ENCODE data around the gene PTGIR.

PTGIR gene

GRCh38 chr19:46646402-46646801, 21.5 kb upstream of the PTGIR start:
- no peak for TF ChIP-seq EZH2 (IDR thresholded peaks at IDR 0.05)
- Histone ChIP-seq H3K27ac (no peak overlapping the region), H3K9ac (ENCODE audit: insufficient read length) (no peak overlapping the region), H3K4me3 (no peak overlapping the region), H3K36me3 (ENCODE audit: insufficient read depth, low read length) (no peaks in the 10 kb centered on the region), H3K9me3 (ENCODE audit: low read depth, low read length) (no peaks in the 10 kb centered on the region)
- no peak for DNase-seq (ENCODE audit: low read depth, low spot score)

GRCh38 chr19:46644720-46645119, 19.8 kb upstream of the PTGIR start:
- Histone ChIP-seq H3K36me3 (ENCODE audit: insufficient read depth, low read length) (no peaks in the 10 kb centered on the region), H3K4me3 (no peak overlapping the region), H3K27ac (no peak overlapping the region), H3K9ac (ENCODE audit: insufficient read length) (no peak overlapping the region), H3K9me3 (ENCODE audit: low read depth, low read length) (no peaks in the 10 kb centered on the region)
- TF ChIP-seq EZH2 (IDR thresholded peaks at IDR 0.05) (no peak), POLR2AphosphoS5 (IDR thresholded peaks at IDR 0.05; ENCODE audit: borderline replicate concordance, low read depth, low read length) (no peak), FOXP2 (optimal IDR thresholded peaks at IDR 0.05; ENCODE audit: control extremely low read depth, extremely low read length, insufficient read depth) (no peak)
- DNase-seq (ENCODE audit: low read depth, low spot score) = no peak

- Histone ChIP-seq H3K9me3 (ENCODE audit: low read depth, low read length) (no peaks in the 10 kb centered on the region), H3K9ac (ENCODE audit: insufficient read length) (no peak overlapping the region), H3K27ac (no peak overlapping the region), H3K4me3 (no peak overlapping the region), H3K36me3 (ENCODE audit: insufficient read depth, low read length) (no peaks in the 10 kb centered on the region)
- no peak for TF ChIP-seq FOXP2 (optimal IDR thresholded peaks at IDR 0.05; ENCODE audit: control extremely low read depth, extremely low read length, insufficient read depth)
- no peak for TF ChIP-seq POLR2AphosphoS5 (IDR thresholded peaks at IDR 0.05; ENCODE audit: borderline replicate concordance, low read depth, low read length)
- no peak for TF ChIP-seq EZH2 (IDR thresholded peaks at IDR 0.05)
- DNase-seq (ENCODE audit: low read depth, low spot score) = no peak
Measured at GRCh38 chr19:46640656-46641055, 15.8 kb upstream of the PTGIR start.

DNA sequence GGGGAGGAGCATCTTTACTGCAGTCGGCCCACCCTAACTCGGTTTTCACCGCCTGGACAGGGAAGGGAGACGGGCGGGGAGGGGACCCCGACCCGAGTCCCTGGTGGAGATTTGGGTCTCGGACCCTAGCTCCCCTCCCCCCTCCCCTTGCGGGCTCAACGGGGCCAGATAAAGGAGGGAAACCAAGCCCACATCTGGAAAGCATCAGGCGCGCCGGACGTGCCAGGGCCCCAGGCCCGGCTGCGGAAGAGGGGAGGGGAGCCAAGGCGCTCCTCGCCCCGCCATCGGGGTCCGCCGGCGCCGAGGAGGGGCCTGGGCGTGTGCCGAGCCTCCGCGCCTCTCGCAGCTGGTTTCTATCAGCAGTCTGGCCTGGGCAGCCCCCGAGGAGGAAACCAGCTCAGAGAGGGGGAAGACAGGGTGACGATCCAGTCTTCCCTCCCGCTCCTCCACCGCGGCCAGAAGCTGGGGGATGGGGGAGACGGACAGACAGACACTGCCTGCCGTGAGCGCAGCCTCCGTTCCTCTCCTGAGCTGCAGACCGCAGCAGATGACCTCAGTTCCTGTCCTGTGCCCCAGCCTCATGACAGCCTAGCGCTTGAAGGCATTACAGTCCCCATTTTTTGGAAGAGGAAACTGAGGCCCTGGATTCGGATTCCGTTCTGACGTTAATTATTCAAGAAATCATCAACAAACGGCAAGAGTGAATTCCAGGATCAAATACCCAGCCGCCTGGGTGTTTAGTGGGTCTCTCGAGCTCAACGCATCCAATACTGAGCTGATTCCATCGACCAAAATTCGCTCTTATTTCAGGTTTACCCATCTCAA, 14.7 kb upstream of the PTGIR start:
- TF ChIP-seq EZH2 (IDR thresholded peaks at IDR 0.05) = no peak
- TF ChIP-seq FOXP2 (optimal IDR thresholded peaks at IDR 0.05; ENCODE audit: control extremely low read depth, extremely low read length, insufficient read depth) = no peak
- no peak for TF ChIP-seq POLR2AphosphoS5 (IDR thresholded peaks at IDR 0.05; ENCODE audit: borderline replicate concordance, low read depth, low read length)
- DNase-seq (ENCODE audit: low read depth, low spot score) = no peak
- Histone ChIP-seq H3K9me3 (ENCODE audit: low read depth, low read length) (no peaks in the 10 kb centered on the region), H3K27ac (peak overlapping the region; percentile 28; the same call in 1 of the 2 replicates), H3K9ac (ENCODE audit: insufficient read length) (peak overlapping the region; percentile 45), H3K36me3 (ENCODE audit: insufficient read depth, low read length) (no peaks in the 10 kb centered on the region), H3K4me3 (peak overlapping the region; percentile 85)

DNA sequence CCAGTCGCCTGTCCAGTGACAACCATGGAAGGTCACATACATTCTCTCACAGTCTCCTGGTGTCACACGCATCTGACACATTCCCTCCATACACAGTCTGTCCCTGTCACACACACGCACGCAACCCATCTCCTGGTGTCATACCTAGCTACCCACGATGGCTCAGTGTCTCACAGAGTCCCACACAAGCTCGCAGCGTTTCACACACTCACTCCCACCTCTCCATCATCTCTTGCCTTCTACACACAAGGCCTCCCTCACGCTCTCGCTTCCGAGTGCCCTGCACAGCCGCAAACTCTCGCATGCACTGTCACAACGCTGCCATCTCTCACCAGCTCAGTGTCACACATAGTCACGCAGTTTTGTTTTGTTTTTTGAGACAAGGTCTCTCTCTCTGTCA, 12.3 kb upstream of the PTGIR start:
- no peak overlapping the region for H3K27ac ChIP-seq
- H3K9me3 ChIP-seq (ENCODE audit: low read depth, low read length) = no peaks in the 10 kb centered on the region
- no peak for TF ChIP-seq POLR2AphosphoS5 (IDR thresholded peaks at IDR 0.05; ENCODE audit: borderline replicate concordance, low read depth, low read length)
- no peak for TF ChIP-seq FOXP2 (optimal IDR thresholded peaks at IDR 0.05; ENCODE audit: control extremely low read depth, extremely low read length, insufficient read depth)
- TF ChIP-seq EZH2 (IDR thresholded peaks at IDR 0.05) = no peak
- no peak overlapping the region for H3K9ac ChIP-seq (ENCODE audit: insufficient read length)
- H3K4me3 ChIP-seq = no peak overlapping the region
- no peaks in the 10 kb centered on the region for H3K36me3 ChIP-seq (ENCODE audit: insufficient read depth, low read length)
- no peak for DNase-seq (ENCODE audit: low read depth, low spot score)

DNA sequence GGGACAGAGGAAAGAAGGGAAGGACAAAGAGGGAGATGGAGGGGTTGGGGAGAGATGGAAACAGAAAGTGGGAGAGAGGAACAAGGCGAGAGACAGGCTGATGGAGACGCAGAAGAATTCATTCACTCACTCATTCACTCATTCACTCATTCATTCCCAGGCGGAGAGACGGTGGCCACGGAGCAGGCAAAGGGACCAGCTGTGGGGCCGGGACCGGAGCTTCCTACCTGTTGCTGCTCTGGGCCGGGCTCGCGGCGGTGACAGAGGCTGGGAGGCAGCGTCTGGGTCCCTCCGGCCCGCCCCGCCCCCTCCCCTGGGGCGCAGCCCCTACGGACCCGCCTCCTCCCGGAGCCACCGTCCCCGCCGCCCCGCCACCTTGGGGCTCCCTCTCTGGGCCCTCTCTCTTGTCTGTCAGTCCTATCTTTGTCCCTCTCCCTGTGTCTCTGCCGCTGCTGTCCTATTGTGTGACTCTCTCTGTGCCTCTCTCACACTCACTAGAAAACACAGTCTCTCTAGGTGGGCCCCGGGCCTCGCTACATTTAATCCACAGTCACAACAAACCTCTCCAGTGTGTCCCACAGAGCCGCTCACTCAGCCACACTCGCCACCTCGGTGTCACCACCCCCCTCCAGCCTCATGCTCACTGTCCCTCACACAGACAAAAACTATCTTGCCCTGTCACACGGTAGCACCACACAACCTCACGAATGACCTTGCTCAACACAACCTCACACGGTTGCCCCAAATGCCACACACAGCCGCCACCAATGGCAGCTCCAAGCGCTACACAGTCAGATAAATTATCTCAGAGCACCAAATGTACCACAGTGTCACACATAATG, 11.3 kb upstream of the PTGIR start, which contains the start of gene GNG8:
Gene GNG8 (minus strand): TSS at position 283 of the 842 bp plus-strand sequence. CDS start 1,520 bp downstream, outside the sequence.
- no peak for DNase-seq (ENCODE audit: low read depth, low spot score)
- no peak within 1 kb of the TSS for H3K4me3 ChIP-seq
- TF ChIP-seq POLR2AphosphoS5 (IDR thresholded peaks at IDR 0.05; ENCODE audit: borderline replicate concordance, low read depth, low read length) = no peak
- no peak for TF ChIP-seq FOXP2 (optimal IDR thresholded peaks at IDR 0.05; ENCODE audit: control extremely low read depth, extremely low read length, insufficient read depth)
- no peak for TF ChIP-seq EZH2 (IDR thresholded peaks at IDR 0.05)

GRCh38 chr19:46634656-46635218, 9.8 kb upstream of the PTGIR start:
- no peak overlapping the region for H3K9ac ChIP-seq (ENCODE audit: insufficient read length)
- H3K4me3 ChIP-seq = peak overlapping the region; percentile 74
- H3K27ac ChIP-seq = no peak overlapping the region
- no peaks in the 10 kb centered on the region for H3K9me3 ChIP-seq (ENCODE audit: low read depth, low read length)
- TF ChIP-seq FOXP2 (optimal IDR thresholded peaks at IDR 0.05; ENCODE audit: control extremely low read depth, extremely low read length, insufficient read depth) = no peak
- TF ChIP-seq EZH2 (IDR thresholded peaks at IDR 0.05) = no peak
- TF ChIP-seq POLR2AphosphoS5 (IDR thresholded peaks at IDR 0.05; ENCODE audit: borderline replicate concordance, low read depth, low read length) = no peak
- DNase-seq (ENCODE audit: low read depth, low spot score) = no peak
- no peaks in the 10 kb centered on the region for H3K36me3 ChIP-seq (ENCODE audit: insufficient read depth, low read length)

More for the DNA sequence above, 11.3 kb upstream of the PTGIR start, which contains the start of gene GNG8:
- no peaks in the 10 kb centered on the region for H3K36me3 ChIP-seq (ENCODE audit: insufficient read depth, low read length)
- no peak within 1 kb of the TSS for H3K9ac ChIP-seq (ENCODE audit: insufficient read length)
- H3K9me3 ChIP-seq (ENCODE audit: low read depth, low read length) = no peaks in the 10 kb centered on the region
- H3K27ac ChIP-seq = no peak within 1 kb of the TSS

DNA sequence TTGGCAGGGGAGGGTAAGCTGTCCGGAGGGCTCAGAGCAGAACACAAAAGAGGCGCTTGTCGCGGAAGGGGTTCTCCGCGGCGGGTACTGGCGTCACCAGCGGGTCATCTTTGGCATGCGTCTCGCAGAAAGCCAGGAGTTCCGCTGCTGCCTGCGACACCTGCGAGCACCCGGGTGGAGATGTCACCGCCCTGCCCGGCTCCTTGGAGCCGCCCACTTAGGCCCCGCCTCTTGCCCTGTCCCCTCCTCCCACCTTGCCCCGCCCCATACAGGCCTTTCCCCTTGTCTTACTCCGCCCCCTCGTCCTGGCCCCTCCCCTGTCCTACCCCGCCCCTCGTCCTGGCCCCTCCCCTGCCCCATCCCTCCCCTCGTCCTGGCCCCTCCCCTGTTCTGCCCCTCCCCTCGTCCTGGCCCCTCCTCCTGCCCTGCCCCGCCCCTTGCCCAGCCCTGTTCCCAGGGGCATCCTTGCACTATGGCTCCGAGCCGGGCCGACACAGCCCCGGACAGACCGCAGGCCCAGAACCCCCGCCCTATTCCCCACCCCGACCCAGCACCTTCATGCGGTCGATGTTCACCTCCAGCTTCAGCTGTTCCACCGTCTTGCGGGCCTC, 9.3 kb upstream of the PTGIR start:
- H3K9me3 ChIP-seq (ENCODE audit: low read depth, low read length) = no peaks in the 10 kb centered on the region
- DNase-seq (ENCODE audit: low read depth, low spot score) = no peak
- TF ChIP-seq FOXP2 (optimal IDR thresholded peaks at IDR 0.05; ENCODE audit: control extremely low read depth, extremely low read length, insufficient read depth) (no peak), EZH2 (IDR thresholded peaks at IDR 0.05) (no peak), POLR2AphosphoS5 (IDR thresholded peaks at IDR 0.05; ENCODE audit: borderline replicate concordance, low read depth, low read length) (no peak)
- no peaks in the 10 kb centered on the region for H3K36me3 ChIP-seq (ENCODE audit: insufficient read depth, low read length)
- H3K9ac ChIP-seq (ENCODE audit: insufficient read length) = no peak overlapping the region
- H3K27ac ChIP-seq = no peak overlapping the region
- peak overlapping the region; percentile 75 for H3K4me3 ChIP-seq

Measured in SK-N-MC (cell line).